ENCODE data around the gene CLDN17.
A peak's percentile ranks its signal among the peaks of the same experiment; 100 is the strongest.

CLDN17 gene

GRCh38 chr21:30166705-30167104, at the start of gene CLDN17:
CLDN17 (minus strand) TSS chr21:30166805; CDS start chr21:30166617, 188 bp downstream.
- no peak for DNase-seq

GRCh38 chr21:30216041-30216723, 49.6 kb upstream of the CLDN17 start, which contains the start of gene CLDN8:
CLDN8 (minus strand) TSS chr21:30216097; CDS start chr21:30215925, 172 bp downstream.
- no peak for DNase-seq

- no peak for DNase-seq
Measured at GRCh38 chr21:30211071-30211470, 44.5 kb upstream of the CLDN17 start.

- no peak for DNase-seq
Measured at GRCh38 chr21:30209601-30210000, 43.0 kb upstream of the CLDN17 start.

GRCh38 chr21:30207252-30207579, 40.6 kb upstream of the CLDN17 start:
- no peak for DNase-seq

- DNase-seq, result no peak
Measured at GRCh38 chr21:30206551-30207251, 40.1 kb upstream of the CLDN17 start.

- no peak for DNase-seq
Measured at GRCh38 chr21:30200000-30200399, 33.4 kb upstream of the CLDN17 start.

- peak; percentile 36 to 48 for DNase-seq
Measured at GRCh38 chr21:30194701-30195299, 28.2 kb upstream of the CLDN17 start.

- DNase-seq, result no peak
Measured at GRCh38 chr21:30193201-30193600, 26.6 kb upstream of the CLDN17 start.

- DNase-seq, result no peak
Measured at GRCh38 chr21:30190554-30190953, 23.9 kb upstream of the CLDN17 start.

GRCh38 chr21:30189773-30190172, 23.2 kb upstream of the CLDN17 start:
- DNase-seq, result peak; percentile 2 to 60

- DNase-seq, result no peak
Measured at GRCh38 chr21:30186242-30186641, 19.6 kb upstream of the CLDN17 start.

GRCh38 chr21:30168086-30168485, 1.5 kb upstream of the CLDN17 start:
- DNase-seq, result no peak

- no peak for DNase-seq
Measured at GRCh38 chr21:30166171-30166570, 434 bp downstream of the CLDN17 start.

- no peak for DNase-seq
Measured at GRCh38 chr21:30164796-30165195, 1.8 kb downstream of the CLDN17 start.

- no peak for DNase-seq
Measured at GRCh38 chr21:30153697-30154340, 12.8 kb downstream of the CLDN17 start.

GRCh38 chr21:30152792-30153191, 13.8 kb downstream of the CLDN17 start:
- no peak for DNase-seq

GRCh38 chr21:30148906-30149305, 17.7 kb downstream of the CLDN17 start:
- no peak for DNase-seq

- DNase-seq, result peak; percentile 18 to 70
Measured at GRCh38 chr21:30146558-30147282, 19.9 kb downstream of the CLDN17 start.

GRCh38 chr21:30138483-30138882, 28.1 kb downstream of the CLDN17 start:
- DNase-seq, result no peak

- no peak for DNase-seq
Measured at GRCh38 chr21:30129246-30129645, 37.4 kb downstream of the CLDN17 start.

- no peak for DNase-seq
Measured at GRCh38 chr21:30126576-30126975, 40.0 kb downstream of the CLDN17 start.

- no peak for DNase-seq
Measured at GRCh38 chr21:30117631-30118030, 49.0 kb downstream of the CLDN17 start.

Data from NCI-H2081 (cell line).